ENCODE measurements around the gene CREBRF.

CREBRF gene

DNA sequence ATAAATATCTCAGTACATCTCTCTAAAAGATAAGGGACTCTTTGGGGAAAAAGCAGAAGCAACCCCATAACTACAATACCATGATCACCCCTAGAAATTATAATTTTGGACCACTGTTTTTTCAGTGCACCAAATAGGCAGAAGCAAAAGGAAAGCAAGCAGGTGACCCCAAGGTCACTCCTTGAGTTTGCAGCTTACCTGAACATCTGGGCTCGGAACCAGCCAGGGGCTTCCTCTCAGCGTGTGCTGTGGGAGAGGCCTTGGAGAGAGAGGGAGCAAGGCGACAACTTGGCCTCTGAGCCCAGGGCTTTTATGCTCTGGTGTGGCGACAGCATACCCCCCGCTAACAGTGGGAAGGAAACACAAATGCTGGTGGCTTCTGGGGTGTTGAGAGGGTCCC lies 105.0 kb downstream of the CREBRF start:
- no peak for DNase-seq

DNA sequence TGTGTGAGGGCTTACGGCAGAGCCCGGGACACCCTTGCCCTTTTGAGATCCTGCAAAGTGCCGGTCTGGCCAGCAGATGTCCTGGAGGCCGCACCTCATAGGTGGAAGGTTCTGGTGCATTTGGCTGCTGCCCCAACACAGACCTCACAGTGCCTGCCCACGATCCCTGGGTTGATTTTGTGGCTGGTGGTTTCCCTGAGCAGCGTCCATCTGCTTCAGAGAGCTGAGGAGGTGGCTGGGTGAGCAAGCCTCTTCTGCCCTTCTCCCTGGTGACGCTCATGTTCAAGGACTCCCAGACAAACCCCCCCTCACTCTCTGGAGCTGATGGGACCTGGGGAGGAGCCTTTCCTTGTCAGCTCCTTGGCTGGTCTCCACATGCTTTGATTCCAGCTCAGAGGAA lies 107.1 kb downstream of the CREBRF start:
- DNase-seq = no peak

DNA sequence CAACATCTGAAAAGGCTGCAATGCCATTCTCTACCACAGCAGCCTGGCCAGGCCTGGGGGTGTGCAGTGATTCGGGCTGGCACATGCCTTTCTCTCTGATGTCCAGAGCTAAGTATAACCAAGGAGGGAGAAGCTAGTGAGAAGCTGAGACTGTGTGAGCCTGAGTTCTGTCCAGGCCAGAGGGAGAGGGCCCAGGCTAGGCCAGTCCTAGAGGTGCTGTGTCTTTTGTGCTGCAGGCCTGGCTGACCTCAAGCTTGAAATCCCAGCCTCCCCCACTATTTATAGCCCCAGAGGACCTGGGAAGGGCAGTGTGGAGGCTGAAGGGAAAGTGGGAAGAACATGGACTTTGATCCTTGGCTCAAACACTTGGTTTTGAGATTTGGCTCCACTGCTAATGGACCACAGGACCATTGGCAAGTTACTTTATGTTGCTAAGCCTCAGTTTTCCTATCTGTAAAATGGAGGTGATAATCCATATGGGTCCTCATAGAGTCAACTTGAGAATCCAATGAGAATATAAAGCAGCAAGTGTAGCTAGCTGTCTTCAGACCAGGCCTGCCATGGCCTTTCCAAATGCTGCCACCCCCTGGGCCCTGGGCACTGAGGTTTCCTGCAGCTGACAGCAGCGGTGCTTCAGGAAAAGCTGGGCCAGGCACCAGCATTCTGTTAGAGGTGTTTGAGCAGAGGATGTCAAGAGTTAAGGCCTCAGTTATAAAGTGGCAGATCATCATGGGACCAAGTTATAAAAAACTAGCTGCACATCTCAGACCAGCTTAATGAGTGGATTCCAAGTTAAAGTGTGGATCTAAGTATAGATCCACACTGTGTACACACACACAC lies 109.2 kb downstream of the CREBRF start:
- DNase-seq = no peak

DNA sequence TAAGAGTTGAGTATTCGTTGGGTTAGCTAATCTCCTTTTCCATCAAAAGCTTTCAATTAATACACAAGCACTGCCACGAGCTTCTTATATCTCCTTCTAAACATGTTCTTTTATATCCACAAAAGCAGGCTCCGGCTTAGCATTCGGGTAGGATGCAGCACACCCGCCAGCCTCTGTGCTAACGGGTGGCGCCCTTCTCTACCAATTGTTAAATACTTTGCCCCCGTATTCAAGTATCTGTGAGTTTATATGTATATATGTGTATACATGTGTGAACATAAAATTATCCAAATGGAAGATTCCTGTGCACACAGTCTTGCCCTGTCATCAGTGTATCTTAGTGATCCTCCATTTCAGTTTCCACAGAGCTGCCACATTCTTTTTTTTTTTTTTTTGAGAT lies 116.0 kb downstream of the CREBRF start:
- DNase-seq = no peak

DNA sequence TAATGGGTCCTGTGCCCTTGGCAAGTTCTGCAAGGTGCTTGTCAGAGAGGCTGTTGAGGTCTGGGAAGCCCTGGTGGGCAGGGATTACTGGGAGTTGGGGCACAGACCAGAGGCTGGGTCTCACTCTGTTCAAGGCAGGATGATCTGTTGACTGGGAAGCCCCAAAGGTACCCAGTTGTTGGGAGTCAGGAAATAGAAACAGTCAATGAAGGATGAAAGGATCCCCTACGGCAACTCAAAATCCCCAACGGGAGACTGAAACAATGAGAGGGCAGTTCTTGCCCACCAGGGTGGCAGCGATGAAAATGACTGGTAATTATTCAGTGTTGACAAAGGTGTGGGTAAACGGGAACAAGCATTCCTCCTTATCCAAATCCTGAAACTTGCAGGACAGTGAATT lies 119.4 kb downstream of the CREBRF start:
- DNase-seq = no peak

DNA sequence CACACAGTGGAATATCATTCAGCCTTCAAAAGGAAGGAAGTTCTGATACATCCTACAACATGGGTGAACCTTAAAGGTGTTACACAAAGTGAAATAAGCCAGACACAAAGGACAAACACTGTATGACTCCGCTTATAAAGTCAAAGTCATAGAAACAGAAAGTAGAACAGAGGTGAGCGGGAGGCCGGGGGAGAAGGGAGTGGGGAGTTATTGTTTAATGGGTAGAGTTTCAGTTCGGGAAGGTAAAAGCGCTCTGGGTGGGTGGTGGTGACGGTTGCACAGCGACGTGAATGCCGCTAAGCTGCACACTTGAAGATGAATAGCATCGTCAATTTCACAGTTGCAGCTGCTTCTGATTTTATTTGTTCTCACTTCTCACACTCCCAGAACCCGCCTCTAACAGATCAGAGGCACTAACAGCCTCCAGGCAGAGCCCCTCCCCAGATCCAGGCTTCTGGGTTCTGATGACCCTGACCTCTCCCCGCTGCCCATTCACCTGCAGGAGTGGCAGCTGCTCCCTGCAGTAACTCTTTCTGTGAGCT lies 122.3 kb downstream of the CREBRF start:
- DNase-seq = no peak

DNA sequence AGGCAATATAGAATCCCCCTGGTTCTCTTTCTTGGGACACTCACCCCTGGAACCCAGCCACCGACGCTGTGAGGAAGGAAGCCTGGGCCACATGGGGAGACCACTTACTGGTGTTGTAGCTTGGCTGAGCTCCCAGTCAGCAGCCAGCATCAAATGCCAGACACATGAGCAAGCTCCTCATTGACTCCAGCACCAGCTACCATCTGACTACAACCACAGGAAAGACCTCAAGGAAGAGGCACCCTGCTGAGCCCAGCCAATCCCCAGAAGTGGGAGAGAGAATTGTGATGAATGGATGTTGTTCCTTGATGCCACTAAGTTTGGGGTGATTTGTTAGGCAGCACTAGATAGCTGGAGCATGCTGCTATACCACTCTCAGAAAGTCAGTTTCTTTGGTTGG lies 124.2 kb downstream of the CREBRF start:
- no peak for DNase-seq

DNA sequence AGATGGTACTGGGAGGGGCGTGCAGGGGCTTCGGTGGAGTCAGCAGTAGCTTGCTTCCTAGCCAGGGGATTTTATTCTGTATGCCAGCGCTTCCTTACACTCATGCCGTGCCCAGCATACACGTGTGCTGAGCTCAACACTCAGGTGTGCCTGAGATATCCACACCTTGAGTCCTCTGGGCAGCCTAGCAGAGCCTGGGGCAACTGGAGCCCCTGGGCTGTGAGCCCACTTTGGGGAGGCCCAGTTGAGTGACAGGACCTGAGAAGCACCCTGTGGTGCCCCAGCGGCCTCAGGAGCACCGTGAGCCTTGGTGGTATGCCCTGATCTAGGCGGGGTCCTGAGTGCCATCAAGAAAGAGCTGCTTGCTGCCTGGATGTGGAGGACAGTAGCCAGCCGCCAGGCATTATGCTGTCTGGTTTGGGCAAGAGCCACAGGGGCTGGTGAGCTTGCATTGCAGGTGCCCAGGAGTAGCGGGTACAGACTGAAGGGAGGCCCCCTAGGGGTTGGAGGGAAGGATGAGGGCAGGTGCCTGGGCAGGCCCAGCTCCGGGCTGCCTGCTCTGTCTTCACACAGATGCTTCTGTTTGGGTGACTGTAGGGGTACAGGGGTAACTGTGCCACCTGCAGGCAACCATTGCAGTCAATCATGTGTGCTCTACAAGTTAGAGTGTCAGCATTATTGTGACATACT lies 131.0 kb downstream of the CREBRF start:
- DNase-seq = peak in 1 of 2 experiments; percentile 7

DNA sequence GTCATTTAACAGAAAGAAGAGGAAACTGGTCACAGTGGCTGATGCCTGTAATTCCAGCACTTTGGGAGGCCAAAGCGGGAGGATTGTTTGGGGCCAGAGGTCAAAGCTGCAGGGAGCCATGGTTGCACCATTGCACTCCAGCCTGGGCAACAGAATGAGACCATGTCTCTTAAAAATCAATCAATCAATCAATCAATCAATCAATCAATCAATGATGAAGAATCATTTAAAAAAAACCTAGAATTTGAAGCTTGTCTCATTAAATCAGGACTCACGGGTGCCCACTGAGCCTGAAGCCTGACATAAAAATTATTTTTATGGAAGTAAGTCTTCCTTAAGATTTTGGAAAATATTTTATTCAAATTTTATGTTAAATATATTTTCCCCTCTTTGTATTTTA lies 132.1 kb downstream of the CREBRF start:
- no peak for DNase-seq
